NK-92 (cell line): Measurements from ENCODE around the gene ADGRA1.
"Not testable (repeated sequence)": the region's sequence is repeated elsewhere in the genome, so short reads cannot be mapped to it uniquely, and the experiment has no call there.

ENCODE experiments used
- DNase-seq: peaks from one replicate; lab custom pipeline; 2025; ENCODE audit not compliant: unreplicated experiment; lab: John Stamatoyannopoulos, UW

ADGRA1 gene

DNA sequence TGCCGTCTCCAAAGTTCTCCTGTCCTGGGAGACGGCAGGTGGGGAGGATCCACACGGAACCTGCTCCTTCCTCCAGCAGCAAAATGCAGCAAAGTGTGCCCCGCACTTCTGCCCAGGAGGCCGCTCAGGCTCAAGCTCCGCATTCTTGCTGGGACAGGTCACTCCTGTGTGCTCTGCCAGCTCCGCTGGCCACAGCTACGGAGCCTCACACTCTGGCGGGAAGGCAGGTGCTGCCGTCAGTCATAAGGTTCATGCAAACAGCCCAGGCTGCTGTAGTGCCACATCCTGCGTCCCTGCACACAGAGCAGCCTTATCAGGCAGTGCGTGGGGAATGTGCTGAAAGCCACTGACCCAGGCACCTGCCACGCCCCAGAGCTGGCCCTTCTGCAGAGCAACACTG is 22.4 kb downstream of the ADGRA1 start:
- no peak for DNase-seq

DNA sequence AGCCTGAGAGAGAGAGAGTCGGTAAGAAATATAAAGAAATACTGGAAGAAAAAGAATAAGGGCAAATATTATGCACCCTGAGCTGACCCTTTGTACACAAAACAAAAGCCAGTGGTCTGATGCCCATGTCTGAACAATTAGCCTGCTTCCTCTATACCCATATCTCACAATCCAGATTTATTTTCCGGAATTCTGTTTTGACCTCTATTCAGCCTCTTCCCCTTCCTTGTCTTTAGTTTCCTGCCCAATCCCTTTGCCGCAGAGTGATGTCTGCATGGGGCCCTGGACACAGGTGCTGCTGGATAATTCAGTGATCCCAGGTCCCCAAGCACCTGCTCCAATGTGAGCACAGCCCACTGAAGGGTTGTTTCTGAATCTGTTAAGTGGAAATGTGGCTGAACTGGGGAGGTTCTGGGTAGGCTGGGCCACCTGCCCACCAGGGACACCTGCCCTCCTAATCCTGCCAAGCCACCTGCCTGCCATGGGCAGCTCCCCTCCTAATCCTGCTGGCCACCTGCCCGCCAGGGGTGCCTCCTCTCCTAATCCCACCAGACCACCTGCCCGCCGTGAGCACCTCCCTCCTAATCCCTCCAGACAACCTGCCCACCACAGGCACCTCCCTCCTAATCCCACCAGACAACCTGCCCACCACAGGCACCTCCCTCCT is 23.0 kb downstream of the ADGRA1 start:
- no peak for DNase-seq

DNA sequence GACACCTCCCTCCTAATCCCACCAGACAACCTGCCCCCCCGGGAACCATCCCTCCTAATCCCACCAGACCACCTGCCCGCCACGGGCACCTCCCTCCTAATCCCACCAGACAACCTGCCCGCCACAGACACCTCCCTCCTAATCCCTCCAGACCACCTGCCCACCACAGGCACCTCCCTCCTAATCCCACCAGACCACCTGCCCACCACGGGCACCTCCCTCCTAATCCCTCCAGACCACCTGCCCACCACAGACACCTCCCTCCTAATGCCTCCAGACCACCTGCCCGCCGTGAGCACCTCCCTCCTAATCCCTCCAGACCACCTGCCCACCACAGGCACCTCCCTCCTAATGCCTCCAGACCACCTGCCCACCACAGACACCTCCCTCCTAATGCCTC is 23.9 kb downstream of the ADGRA1 start:
- DNase-seq: not testable (repeated sequence)

DNA sequence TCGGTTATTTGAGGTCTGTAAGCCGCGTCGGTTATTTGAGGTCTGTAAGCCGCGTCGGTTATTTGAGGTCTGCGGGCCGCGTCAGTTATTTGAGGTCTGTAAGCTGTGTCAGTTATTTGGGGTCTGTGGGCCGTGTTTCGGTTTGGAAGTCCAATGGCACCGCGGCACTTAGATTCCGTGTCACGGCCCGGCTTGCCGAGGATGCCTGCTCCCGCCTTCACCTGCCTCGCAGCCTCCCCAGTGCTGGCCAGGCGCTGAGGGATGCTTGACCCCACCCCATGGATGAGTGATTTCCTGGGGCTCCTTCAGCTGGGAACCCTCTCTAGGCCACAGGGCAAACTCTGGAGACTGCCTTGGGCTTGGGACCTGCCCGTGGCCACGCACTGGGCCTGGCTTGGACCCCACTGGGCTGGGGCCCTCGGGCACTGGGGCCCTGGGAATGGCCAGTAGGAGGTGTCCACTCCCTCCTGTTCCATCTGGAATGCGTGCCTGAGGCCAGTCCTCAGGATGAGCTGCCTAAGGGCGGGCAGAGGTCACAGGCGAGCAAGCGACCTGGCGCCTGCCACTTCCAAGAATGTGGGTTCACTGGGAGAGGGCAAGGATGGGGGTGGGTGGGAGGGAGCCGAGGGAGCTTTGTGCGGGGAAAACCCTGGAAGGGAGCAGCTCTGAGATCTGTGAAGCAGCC is 25.6 kb downstream of the ADGRA1 start:
- DNase-seq: no peak

DNA sequence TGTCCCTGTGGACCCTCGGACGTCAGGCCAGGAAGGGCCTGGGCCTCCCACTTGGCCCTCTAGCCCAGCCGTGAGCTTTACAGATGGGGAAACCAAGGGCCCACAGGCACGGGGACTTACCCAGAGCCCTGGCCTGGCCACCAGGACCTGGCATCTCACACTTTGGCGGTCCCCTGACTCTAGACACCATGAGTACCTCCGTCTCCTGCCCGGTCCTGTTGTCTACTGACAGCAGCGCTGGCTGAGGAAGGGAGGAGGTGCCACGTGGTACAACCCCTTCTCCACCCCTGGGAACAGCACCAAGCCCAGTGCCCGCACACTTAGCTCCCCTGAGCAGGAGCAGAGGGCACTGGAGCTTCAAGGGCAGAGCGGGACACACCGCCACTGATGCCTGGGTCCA is 26.1 kb downstream of the ADGRA1 start:
- DNase-seq: no peak

DNA sequence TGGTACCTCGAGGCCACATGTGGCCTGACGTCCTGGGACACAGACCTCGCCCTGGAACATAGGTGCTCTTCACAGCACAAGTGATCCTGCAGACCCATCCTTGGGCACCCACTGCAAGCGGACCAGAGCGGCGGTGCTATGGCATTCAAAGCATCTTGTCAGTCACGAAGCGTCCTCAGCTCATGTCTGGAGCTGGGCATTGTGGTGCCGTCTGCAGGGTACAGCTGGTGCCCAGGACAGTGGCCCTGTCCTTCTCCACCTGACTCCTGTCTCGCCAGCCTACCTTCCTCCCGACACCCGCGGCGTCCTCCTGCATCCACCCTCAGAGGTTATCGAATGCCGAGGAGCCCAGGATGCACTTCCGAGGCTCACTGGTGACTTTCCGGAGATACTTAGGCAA is 26.5 kb downstream of the ADGRA1 start:
- no peak for DNase-seq

DNA sequence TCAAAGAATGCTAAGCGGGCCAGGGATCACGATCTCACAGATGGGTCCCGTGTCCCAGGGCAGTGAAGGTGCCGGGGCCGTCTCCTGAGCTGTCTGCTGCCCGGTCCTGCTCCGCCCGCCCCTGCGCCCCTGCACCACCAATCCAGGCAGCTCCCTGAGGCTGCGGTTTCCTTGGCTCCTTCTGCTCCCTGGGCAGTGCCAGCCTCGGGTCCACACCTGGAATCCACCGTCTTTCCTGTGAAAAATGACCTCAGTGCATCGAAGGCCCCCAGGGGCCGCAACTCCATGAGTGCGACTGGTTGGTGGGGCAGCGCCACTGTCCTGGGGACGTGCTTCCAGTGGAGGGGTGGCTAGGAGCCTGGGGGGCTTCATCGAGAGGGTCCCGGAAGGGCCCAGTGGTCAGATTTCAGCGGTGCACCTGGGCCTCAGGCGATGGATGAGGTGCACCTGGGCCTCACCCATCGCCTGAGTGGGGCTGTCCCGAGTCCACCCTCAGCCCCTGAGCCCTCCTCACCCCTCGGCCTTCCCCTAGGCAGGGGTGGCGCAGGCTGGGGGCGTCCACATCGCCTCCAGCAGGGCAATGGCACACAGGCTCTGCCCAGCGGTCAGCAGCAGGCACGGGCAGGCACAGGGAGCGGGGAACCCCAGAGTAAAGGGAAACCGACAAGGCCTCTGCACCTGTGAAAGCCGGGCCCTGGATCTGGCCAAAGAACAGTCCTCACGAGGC is 27.2 kb downstream of the ADGRA1 start:
- no peak for DNase-seq

DNA sequence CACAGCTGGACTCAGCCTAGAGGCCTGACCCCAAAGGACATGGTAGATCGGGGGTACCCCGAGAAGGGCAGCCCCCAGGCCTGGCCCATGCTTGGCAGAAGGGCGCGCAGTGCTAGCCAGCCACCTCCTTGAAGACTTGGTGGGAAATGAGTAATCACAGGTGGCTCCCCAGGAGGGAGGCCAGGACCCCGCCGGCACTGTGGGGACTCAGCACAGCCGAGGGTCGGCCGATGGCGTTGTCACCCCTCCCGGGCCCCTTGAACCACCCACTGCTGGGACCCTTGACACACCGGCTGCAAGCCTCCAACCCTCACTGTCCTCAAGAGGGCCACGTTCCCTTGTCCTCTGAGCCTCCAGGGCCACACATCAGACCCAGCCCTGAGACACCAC is 27.7 kb downstream of the ADGRA1 start:
- no peak for DNase-seq

DNA sequence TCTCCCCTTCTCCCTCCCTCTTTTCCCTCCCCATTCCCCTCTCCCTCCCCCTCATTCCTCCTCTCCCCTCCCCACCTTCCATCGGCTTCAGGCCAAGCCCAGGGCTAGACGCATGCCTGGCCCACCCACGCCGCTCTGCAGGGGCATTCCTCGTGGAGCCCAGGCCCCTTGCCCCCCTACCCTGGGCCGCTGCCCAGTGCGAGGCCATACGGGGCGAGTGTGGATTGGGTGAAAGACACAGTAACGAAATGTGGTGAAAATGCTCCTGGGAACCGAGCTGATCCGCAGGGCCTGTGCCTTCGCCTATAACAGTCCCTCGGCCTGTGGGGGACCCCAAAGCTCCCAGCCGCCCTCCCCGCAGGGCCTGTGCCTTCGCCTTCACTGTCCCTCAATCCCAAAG is 28.3 kb downstream of the ADGRA1 start:
- no peak for DNase-seq

DNA sequence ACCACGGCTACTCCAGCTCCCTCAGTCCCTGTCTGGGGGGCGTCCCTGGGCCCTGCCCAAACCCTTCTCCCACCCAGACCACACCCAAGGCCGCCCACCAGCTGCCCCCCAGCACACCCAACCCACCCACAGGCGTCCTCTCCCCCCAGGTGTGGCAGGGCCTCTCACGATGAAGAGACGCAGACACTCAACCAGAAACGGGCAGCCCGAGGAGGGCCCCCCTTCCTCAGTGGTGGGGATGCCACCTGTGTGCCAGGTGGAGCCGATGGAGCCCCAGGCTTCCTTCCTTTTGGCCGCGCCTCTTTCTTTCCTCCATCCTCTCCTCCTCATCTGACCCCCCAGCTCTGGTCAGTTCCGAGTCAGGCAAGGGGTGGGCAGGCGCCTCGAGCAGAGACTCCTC is 28.7 kb downstream of the ADGRA1 start:
- DNase-seq: no peak

DNA sequence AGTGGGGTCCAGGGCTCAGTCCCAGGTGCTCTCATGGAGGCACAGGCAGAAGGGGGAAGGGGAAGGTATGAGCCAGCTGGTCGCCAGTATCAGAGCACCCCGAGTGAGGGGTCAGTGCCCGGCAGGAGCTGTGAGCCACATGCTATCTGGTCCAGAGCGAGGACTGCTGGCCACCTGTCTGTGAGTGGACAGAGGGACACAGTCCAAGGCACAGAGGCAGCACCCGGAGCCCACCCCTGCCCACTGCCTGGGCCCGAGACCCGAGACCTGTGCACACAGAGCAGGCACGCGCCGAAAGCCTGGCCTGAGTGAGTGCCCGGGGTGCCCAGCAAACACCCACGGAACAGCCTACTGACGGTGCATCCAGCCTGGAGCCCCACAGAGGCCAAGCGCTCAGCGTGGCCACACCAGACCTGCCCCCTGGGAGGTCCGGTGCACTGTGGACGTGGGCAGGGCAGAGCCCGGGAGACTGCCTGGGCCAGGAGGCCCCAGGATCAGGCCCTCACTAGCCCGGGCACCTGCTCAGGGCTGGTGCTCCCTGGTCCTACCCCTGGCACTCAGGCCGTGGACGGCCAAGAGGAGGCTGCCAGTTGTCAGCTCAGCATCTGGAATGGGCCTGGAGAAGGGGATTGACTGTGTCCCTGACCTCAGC is 29.4 kb downstream of the ADGRA1 start:
- no peak for DNase-seq

DNA sequence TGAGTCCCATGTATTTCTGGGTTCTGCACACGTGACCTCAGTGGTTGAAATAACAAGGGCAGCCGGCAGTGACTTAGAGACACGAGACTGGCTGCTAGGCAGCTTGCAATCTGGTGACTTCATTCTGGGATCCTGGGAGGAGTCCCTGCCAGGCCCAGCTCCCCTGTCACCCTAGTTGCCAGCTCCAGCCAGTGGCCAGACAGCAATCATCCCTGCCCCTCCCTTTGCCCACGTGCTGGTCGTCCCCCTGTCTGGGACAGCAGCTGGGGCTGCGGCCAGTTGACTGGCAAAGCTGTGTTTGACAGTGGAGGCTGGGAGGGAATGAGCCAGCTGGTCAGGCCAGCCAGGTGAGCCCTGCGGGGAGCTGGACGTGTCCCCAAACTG is 30.0 kb downstream of the ADGRA1 start:
- no peak for DNase-seq

DNA sequence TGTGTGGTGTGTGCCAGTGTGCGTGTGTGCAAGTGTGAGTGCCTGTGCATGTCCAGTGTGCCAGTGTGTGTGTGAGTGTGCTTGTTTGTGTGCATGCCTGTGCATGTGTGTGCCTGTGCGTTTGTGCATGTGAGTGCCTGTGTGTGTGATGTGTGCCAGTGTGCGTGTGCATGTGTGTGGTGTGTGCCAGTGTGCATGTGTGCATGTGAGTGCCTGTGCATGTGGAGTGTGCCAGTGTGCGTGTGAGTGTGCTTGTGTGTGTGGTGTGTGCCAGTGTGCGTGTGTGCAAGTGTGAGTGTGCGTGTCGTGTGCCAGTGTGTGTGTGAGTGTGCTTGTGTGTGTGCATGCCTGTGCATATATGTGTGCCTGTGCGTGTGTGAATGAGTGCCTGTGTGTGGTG is 33.8 kb downstream of the ADGRA1 start:
- no peak for DNase-seq

DNA sequence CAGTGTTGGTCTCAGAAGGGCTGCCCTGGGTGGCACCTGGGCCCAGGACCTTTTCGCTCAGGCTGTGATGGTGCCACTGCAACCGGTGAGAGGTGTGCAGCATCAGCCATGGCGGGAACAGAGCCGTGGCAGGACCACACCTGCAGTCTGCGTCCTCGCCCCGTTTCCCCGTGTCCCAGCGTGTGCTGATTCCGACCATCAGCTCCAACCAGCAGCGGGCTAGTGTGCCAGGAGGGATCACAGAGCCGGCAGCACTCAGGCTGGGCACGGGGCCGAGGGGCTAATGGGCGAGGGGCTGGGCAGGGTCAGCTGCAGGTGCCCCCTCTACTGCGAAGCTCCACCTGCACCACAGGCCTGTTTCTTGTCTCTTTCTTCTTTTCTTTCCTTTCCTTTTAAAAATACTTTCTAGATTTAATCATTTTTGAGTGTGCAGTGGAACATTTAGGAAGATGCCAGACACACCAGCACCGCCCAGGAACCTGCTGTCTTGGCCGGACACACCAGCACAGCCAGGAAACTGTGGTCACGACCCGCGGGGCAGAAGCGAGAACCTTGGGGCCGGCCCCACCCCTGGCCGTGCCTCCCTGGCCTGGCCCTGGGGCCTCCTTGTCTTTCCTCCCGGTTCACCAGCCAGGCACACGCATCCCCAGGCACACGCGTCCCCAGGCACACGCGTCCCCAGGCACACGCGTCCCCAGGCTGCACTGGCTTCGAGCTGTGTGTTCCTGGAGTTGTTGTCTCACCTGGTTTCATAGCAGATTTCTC is 34.6 kb downstream of the ADGRA1 start:
- no peak for DNase-seq

DNA sequence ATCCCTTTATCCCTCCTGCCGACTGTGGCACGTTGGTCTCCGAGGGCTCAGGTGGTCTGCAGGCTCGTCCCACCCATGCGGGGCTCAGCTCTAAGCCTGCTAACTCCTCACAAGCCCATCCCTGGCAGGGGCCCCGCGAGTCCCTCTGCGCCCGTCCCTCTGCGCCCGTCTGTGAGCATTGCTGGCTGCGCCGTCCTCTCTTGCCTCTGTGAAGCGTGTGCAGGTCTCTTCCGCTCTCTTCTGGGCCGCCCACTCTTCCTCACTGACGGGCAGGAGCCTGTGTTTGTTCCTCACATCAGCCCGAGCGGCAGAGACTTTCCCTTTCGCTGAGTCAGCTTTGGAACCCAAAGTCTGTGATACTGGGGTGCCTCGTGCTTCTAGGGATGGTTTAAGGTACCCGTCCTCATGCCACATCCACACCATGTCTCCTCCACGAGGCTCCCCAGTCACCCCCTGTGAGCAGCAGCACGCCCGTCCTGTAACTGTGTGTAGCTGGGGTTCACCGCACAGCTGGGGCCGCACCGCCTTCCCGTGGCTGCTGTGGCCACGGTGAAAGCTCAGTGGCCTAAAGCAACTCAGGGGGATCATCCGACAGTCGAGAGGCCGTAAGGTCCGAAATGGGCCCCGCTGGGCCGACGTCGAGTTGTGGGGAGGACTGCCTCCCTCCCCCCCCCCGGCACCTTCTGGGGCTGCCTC is 35.5 kb downstream of the ADGRA1 start:
- no peak for DNase-seq

DNA sequence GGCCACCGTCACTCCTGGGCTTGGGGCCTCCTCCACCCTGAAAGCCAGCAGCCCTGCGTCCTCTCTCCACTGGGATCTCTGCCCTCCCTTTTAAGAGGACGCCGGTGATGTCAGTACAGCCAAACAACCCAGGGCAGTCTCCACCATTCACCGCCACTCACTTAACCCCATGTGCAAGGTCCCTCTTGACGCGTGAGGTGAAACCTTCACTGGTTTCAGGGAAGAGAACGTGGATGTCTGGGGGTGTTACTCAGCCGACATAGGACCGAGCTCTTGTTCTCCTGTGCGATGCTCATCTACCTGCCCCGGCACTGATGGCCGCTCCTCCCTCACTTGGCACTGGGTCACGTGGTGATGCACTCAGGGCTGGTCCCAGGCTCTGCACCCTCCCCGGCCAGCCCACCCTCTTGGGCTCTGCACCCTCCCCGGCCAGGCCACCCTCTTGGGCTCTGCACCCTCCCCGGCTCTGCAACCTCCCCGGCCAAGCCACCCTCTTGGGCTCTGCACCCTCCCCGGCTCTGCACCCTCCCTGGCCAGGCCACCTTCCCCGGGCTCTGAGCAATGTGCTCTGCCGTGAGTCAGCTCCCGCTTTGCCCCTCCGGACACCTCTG is 36.1 kb downstream of the ADGRA1 start:
- DNase-seq: no peak

DNA sequence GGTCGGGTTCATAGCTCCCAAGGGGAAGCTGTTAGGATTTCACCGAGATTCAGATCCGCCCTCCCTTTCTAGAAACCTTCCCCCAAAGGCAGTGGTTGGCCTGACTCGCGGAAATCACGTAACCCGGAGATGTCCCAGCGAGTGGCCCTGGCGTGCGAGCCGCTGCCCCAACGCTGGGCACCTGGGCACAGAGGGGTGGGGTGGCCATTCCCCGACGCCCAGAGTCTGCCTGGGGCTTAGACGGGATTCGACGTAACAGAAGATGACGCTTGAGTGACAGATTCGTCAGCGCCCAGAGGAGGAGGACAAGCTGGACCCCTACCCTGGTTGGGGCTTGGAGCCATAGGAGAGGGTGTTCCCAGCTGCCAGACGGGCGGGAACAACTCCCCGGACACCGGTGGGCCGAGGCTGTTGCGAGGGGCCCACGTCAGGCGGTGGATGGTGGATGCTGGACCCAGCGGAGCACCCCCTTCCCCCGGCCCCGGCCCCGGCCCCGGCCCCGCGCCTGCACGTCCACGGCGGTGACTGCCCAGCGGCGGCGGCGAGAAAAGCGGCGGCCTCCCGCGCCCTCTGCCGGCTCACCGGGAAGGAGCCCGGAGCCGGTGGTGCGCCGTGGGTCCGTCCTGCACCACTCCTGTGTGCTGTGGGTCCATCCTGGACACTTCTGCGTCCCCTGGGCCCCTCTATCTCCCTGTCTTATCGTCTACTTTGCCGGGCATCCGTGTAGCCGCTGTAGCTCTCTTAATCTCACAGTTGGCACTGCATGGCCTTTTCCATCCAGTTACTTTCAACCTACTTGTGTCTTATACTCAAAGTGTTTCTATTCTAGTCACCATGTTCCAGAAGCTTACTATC is 36.9 kb downstream of the ADGRA1 start:
- DNase-seq: no peak

DNA sequence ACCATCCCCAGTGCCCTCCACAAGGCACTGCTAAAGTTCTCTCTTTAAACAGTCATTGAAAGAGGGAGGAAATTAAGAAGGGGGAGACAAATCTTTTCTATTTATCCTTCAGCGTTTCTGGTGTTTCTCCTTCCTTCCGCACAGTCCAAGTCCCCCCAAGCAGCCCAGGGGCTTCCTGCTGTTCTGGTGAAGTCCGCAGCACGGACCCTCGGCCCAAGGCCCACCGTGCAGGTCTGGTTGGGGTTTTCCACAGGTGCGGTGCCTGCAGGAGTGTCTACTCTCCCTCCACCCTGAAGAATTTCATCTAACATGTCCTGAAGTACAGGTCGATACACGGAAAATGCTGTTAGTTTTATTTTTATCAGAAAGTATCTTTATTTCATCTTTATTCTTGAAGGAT is 38.2 kb downstream of the ADGRA1 start:
- no peak for DNase-seq
